Choroid plexus epithelial cell (primary cell): ENCODE measurements around the gene ATP6V0A1.

Experiments
- DNase-seq: peaks from one replicate; pipeline ENCODE4 v3.0.0-alpha.2; 2010; ENCODE audit warnings: low read depth
- H3K4me3 ChIP-seq: 2 replicates; pipeline ENCODE4 v1.5.1; 2011; ENCODE audit warnings: low read depth, mild to moderate bottlenecking, control low read depth, low read length, moderate library complexity
- CTCF ChIP-seq: conservative IDR thresholded peaks from 2 replicates; pipeline ENCODE4 v1.5.1; 2011; ENCODE audit warnings: low read depth, mild to moderate bottlenecking, control low read depth, inconsistent platforms, low read length, moderate library complexity

The ATP6V0A1 gene

GRCh38 chr17:42563143-42563509 lies 104.4 kb downstream of the ATP6V0A1 start:
- H3K4me3 ChIP-seq, result peak overlapping the region; percentile 88
- no peak for TF ChIP-seq CTCF
- no peak for DNase-seq

GRCh38 chr17:42563543-42563942 lies 104.9 kb downstream of the ATP6V0A1 start:
- no peak for TF ChIP-seq CTCF
- no peak for DNase-seq
- H3K4me3 ChIP-seq, result peak overlapping the region; percentile 88

- TF ChIP-seq CTCF, result no peak
- H3K4me3 ChIP-seq, result no peak overlapping the region
- no peak for DNase-seq
These were observed 105.3 kb downstream of the ATP6V0A1 start for GRCh38 chr17:42563950-42564349.

GRCh38 chr17:42564815-42565522 lies 106.3 kb downstream of the ATP6V0A1 start:
- H3K4me3 ChIP-seq, result no peak overlapping the region
- no peak for DNase-seq
- TF ChIP-seq CTCF, result no peak

- no peak for DNase-seq
- no peak overlapping the region for H3K4me3 ChIP-seq
- no peak for TF ChIP-seq CTCF
These were observed 107.0 kb downstream of the ATP6V0A1 start for GRCh38 chr17:42565523-42566214.

- DNase-seq, result no peak
- TF ChIP-seq CTCF, result no peak
- H3K4me3 ChIP-seq, result peak overlapping the region; percentile 74
These were observed 107.7 kb downstream of the ATP6V0A1 start for GRCh38 chr17:42566215-42566882.
